ENCODE measurements around the gene MSRB3. TPM values are rescaled to one million over a fixed set of nuclear protein-coding genes. Genes with fewer than 3 reads are reported as not detected.

The MSRB3 gene
- total RNA-seq, 1 donor from 2014 or later: 47.3 TPM

DNA sequence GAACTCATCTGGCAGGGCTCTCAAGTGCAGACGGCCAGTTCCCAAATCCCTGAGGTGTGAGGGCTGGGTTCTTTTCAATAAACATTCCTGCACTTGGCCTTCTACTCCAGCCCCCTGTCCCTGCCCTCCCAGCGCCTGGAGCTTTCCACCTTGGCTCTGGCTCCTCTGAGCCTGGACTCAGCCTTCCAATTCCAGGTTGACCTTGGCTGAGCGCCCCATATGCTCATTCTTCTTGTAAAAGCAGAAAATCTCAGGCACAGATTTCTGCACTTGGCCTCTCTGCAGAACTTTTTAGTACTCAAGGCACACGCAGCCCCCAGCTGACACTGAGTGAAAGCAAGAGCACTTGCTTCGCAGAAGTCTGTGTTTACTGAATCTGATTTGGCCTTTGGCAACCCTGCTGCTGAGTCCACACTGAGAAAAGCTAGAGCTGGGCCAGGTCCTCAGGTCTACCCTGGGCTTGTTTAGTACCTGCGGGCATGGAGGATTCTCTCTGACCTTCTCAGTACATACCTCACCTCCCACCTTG, 222.7 kb downstream of the MSRB3 start:
- intact Hi-C loops (cut with DNase I): no loop called here
- Histone ChIP-seq H3K27ac (no peak overlapping the region), H3K36me3 (no peaks in the 10 kb centered on the region), H3K4me1 (peaks cover 24% of the 10 kb centered on the region), H3K9me3 (no peaks in the 10 kb centered on the region), H3K27me3 (ENCODE audit: low read depth) (no peaks in the 10 kb centered on the region), H3K4me3 (no peak overlapping the region)
- ATAC-seq: peak; percentile 22 to 38
- no peak for TF ChIP-seq CTCF (IDR thresholded peaks at IDR 0.05)
- DNase-seq: peak; percentile 47

DNA sequence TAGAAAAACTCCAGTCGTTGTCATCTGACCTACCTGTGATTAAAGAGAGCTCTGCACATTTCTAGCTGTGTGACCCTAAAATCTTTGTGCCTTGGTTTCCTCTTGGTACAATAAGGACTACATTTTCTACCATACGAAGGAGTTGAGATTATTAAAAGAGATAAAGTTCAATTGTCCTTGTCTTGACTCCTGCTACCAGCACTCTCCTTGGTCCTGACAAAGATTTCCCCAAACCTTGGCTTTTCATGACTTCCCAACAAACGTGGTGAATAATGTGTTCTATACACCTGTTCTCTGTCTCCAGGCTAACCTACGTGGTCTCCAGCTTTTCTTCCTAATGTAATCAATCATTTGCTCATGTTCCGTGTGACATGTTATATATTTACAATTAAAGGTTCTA, 223.5 kb downstream of the MSRB3 start:
- Histone ChIP-seq H3K4me3 (no peak overlapping the region), H3K27ac (no peak overlapping the region), H3K36me3 (no peaks in the 10 kb centered on the region), H3K9me3 (no peaks in the 10 kb centered on the region), H3K27me3 (ENCODE audit: low read depth) (no peaks in the 10 kb centered on the region), H3K4me1 (peaks cover 19% of the 10 kb centered on the region)
- ATAC-seq (no peak), DNase-seq (no peak)
- intact Hi-C loops (cut with DNase I): no loop called here
- TF ChIP-seq CTCF (IDR thresholded peaks at IDR 0.05): no peak

- no peaks in the 10 kb centered on the region for H3K27me3 ChIP-seq (ENCODE audit: low read depth)
- DNase-seq (no peak), ATAC-seq (no peak)
- H3K27ac ChIP-seq: no peak overlapping the region
- no peaks in the 10 kb centered on the region for H3K36me3 ChIP-seq
- H3K9me3 ChIP-seq: no peaks in the 10 kb centered on the region
- peaks cover 11% of the 10 kb centered on the region for H3K4me1 ChIP-seq
- no peak for TF ChIP-seq CTCF (IDR thresholded peaks at IDR 0.05)
- H3K4me3 ChIP-seq: no peak overlapping the region
- intact Hi-C loops (cut with DNase I): no loop called here
Observed at GRCh38 chr12:65504417-65504816, 225.9 kb downstream of the MSRB3 start.

DNA sequence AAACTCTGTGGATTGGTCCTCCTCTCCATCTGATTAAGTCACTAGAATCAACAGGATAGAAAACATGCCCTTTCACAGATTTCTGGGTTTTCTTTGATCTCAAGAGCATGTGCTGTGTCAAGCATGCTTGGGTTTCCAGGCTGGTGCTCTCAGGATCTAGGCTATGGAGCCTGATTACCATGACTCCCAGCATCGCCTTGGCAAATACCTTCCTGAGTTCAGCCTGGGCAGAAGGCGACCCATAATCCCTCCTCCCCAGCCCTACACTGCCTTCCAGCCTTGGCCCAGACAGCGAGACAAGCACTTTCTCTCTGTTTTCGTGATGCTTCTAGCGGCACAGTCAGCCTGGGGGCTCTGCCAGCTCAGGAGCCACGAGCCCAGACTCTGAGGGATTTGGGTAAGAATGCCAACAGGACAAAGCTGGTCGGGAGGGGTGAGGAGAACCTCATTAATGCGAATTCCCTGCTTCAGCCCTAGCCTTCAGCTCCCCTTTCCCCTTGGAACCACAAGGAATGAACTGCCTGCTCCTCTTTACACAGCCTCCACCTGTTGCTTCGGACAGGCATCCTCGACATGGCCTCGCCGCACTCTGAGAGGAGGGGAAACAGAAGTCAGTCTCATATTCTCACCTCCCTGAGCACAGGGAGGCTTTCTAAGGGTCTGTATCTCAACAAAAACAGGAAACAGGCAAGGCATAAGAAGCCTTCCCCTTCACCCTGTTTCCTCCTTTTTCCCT, 227.1 kb downstream of the MSRB3 start:
- H3K4me3 ChIP-seq: no peak overlapping the region
- DNase-seq (no peak), ATAC-seq (no peak)
- no peak overlapping the region for H3K27ac ChIP-seq
- no peaks in the 10 kb centered on the region for H3K9me3 ChIP-seq
- H3K27me3 ChIP-seq (ENCODE audit: low read depth): peaks cover 5% of the 10 kb centered on the region
- no peak for TF ChIP-seq CTCF (IDR thresholded peaks at IDR 0.05)
- peaks cover 9% of the 10 kb centered on the region for H3K4me1 ChIP-seq
- intact Hi-C loops (cut with DNase I): no loop called here
- H3K36me3 ChIP-seq: no peaks in the 10 kb centered on the region

- Histone ChIP-seq H3K36me3 (no peaks in the 10 kb centered on the region), H3K9me3 (no peaks in the 10 kb centered on the region), H3K4me1 (no peaks in the 10 kb centered on the region), H3K27me3 (ENCODE audit: low read depth) (peaks cover 5% of the 10 kb centered on the region), H3K27ac (no peak overlapping the region), H3K4me3 (no peak overlapping the region)
- intact Hi-C loops (cut with DNase I): no loop called here
- TF ChIP-seq CTCF (IDR thresholded peaks at IDR 0.05): no peak
- DNase-seq: no peak
- no peak for ATAC-seq
Observed at GRCh38 chr12:65508276-65509035, 230.0 kb downstream of the MSRB3 start.

All from lower lobe of right lung (tissue), 2 donors.